Testis (tissue), 2 donors: ENCODE results near the gene SLC17A3.

Experiments
- POLR2A ChIP-seq: fragments of 450-650 bp; IDR thresholded peaks from one replicate; pipeline ENCODE4 v1.6.1; 2017; ENCODE audit warnings: antibody characterized with exemption, mild to moderate bottlenecking, moderate library complexity
- TF ChIP-seq, protein P1 (sequence below), 3 experiments: fragments of 450-650 bp in 2 of 3; fragments of 200-600 bp in 1 of 3; sonication (generic) in 1 of 3; IDR thresholded peaks; one replicate each; pipeline ENCODE4 v1.5.1; 2016 to 2019; ENCODE audit warnings: antibody characterized with exemption in 3 of 3, mild to moderate bottlenecking in 2 of 3, moderate library complexity in 1 of 3

DNA sequence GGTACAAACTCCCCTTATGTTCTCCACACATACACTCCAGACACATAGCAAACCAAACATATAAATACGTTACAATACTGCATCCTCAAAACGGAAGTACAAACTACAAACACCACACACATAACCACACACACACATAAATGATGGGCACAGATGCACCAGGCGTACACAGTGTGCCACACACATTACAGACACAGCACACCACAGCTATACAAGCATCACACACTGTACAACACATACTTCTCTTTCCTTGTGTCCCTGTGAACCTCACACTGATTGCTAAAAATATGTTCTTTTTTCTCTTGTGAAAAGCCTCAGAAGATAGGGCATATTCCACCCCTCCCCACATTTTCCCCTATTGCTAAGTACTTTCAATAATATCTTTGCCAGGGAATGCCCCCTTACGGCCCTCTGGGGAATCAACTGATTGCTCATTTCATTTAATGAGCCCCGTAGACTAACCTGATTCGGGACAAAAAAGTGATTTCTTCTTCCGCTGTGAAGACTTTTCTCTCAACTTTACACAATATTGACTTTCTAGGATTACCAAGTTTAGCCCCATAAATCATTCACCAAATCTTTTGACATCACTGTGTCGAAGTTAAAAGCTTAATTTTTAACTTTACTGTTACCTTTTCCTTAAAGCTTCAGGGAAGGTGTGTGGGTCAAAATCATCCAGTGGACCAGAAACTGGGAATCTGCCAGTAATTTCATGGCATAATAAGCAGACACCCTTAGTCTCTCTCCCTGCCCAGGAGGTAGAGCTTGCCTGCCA is 42.3 kb downstream of the SLC17A3 start, which contains the start of gene SLC17A1:
- TF ChIP-seq, protein P1, sequence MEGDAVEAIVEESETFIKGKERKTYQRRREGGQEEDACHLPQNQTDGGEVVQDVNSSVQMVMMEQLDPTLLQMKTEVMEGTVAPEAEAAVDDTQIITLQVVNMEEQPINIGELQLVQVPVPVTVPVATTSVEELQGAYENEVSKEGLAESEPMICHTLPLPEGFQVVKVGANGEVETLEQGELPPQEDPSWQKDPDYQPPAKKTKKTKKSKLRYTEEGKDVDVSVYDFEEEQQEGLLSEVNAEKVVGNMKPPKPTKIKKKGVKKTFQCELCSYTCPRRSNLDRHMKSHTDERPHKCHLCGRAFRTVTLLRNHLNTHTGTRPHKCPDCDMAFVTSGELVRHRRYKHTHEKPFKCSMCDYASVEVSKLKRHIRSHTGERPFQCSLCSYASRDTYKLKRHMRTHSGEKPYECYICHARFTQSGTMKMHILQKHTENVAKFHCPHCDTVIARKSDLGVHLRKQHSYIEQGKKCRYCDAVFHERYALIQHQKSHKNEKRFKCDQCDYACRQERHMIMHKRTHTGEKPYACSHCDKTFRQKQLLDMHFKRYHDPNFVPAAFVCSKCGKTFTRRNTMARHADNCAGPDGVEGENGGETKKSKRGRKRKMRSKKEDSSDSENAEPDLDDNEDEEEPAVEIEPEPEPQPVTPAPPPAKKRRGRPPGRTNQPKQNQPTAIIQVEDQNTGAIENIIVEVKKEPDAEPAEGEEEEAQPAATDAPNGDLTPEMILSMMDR (IDR thresholded peaks at IDR 0.05) = no peak
- TF ChIP-seq POLR2A = no peak
